Midbrain (tissue), 1 donor: ENCODE measurements around the gene XXYLT1.

Source experiments
- DNase-seq: peaks from one replicate; lab custom pipeline; 2025; lab: John Stamatoyannopoulos, UW

XXYLT1 gene

GRCh38 chr3:195168009-195168762, 102.8 kb downstream of the XXYLT1 start:
- no peak for DNase-seq

- no peak for DNase-seq
These were observed 105.2 kb downstream of the XXYLT1 start for GRCh38 chr3:195165790-195166189.

- DNase-seq: no peak
These were observed 105.7 kb downstream of the XXYLT1 start for GRCh38 chr3:195165265-195165609.

GRCh38 chr3:195164573-195165264, 106.2 kb downstream of the XXYLT1 start:
- DNase-seq: no peak

- no peak for DNase-seq
These were observed 107.0 kb downstream of the XXYLT1 start for GRCh38 chr3:195163719-195164572.

GRCh38 chr3:195162816-195163215, 108.1 kb downstream of the XXYLT1 start:
- no peak for DNase-seq

GRCh38 chr3:195162033-195162669, 108.8 kb downstream of the XXYLT1 start:
- no peak for DNase-seq

GRCh38 chr3:195160908-195161434, 110.0 kb downstream of the XXYLT1 start:
- DNase-seq: no peak

- DNase-seq: no peak
These were observed 110.6 kb downstream of the XXYLT1 start for GRCh38 chr3:195160257-195160898.

GRCh38 chr3:195159814-195160165, 111.2 kb downstream of the XXYLT1 start:
- no peak for DNase-seq

- DNase-seq: no peak
These were observed 111.7 kb downstream of the XXYLT1 start for GRCh38 chr3:195159117-195159813.

GRCh38 chr3:195156286-195156890, 114.6 kb downstream of the XXYLT1 start:
- peak; percentile 30 for DNase-seq

GRCh38 chr3:195155570-195156241, 115.3 kb downstream of the XXYLT1 start:
- no peak for DNase-seq

GRCh38 chr3:195154793-195155535, 116.0 kb downstream of the XXYLT1 start:
- DNase-seq: peak; percentile 74

GRCh38 chr3:195154111-195154791, 116.7 kb downstream of the XXYLT1 start:
- DNase-seq: no peak

- no peak for DNase-seq
These were observed 117.3 kb downstream of the XXYLT1 start for GRCh38 chr3:195153653-195154052.

GRCh38 chr3:195153130-195153529, 117.8 kb downstream of the XXYLT1 start:
- DNase-seq: peak; percentile 5

- DNase-seq: no peak
These were observed 119.0 kb downstream of the XXYLT1 start for GRCh38 chr3:195151866-195152541.
